ENCODE results near the gene LIMK2.
"Not testable (repeated sequence)": the region's sequence is repeated elsewhere in the genome, so short reads cannot be mapped to it uniquely, and the experiment has no call there.

The LIMK2 gene

DNA sequence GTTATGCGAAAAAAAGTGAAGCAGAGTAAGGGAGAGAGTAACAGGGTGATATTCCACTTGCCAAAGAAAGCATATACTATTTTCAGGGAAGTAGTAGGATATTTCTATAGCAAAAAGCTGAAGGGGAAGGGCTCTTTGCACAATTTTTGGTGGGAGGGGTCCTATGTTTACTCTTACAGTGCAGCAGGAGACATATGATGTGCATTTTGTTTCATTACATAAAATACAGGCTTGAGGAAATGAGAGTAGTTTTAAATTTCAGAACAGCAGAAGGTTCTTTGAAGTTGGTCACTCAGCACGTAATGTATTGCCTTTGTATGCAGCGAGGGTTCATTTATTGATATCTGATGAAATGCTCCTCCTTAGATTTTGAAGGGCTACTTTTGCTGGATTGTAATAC is 83.3 kb downstream of the LIMK2 start:
- DNase-seq, result no peak

DNA sequence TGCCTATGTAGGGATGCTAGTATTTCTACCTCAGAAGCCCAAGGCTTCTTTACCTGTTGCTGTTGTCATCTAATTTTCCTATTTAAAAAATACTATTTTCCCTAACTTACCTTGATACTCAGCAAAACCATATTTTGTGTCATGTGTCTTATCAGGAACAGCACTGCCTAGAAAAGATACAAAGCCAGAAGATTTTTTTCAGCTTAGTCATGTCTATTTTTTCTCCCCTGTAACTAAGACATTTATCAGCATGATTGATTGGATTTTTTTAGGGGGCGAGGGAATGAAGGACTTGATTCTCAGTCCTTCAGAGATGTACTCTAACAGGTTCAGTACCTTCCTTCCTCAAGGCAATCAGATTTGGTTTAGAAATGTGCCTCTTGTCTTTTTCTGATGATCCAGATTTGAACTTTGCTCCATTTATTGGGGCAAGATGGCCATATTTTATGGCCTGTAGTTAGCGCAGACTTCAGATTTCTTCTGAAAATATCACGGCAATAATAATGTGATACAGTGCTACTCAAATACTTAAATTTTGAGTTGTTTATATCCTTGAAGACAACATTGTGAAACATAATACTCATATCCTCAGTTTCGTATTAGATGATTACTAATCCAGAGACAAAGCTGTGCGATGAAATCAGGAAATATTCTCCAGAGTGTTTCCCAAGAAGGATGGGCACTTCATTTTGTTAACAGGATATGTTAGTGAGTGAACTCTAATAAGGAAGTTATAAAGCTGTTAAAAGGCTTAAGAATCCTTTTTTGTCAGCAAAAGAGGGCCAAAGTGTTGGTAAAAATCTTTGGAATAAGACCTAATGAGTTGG is 83.9 kb downstream of the LIMK2 start:
- DNase-seq, result no peak

DNA sequence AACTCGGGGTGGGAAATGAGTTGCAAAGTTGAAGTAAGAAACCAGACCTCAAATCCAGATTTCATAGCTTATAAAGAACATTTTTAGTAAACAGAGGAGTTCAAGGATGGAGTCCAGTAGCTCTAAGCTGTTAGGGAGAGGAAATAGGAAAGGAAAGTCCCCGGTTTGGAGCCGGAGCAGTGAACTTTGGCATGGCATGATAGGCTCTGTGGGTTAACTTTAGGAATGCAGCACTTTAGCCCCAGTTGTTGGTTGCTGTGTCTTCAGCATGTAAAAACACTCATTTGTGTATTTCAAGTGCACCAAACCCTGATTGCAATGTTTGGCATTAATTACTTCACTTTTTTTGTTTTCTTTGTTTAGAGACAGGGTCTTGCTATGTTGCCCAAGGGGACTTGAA is 88.8 kb downstream of the LIMK2 start:
- no peak for DNase-seq

DNA sequence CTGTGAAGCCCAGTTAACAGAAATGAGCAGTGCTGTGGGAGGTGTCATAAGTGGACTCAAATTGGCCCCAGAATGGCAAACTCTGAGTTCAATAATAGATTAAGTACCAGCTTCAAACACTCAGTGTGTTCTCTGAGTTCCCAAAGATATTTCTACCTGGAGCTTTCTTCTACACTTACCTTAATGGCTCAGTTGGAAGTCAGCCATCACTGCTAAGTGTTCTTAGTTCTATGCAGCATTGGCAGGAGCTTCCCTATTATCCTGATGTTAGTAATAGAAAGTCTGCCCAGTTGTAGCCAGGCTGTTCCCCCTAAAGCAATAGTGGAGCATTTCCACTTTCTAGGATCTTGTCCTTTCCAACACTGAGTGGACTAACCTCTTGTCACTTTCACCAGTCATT is 89.9 kb downstream of the LIMK2 start:
- DNase-seq, result no peak

DNA sequence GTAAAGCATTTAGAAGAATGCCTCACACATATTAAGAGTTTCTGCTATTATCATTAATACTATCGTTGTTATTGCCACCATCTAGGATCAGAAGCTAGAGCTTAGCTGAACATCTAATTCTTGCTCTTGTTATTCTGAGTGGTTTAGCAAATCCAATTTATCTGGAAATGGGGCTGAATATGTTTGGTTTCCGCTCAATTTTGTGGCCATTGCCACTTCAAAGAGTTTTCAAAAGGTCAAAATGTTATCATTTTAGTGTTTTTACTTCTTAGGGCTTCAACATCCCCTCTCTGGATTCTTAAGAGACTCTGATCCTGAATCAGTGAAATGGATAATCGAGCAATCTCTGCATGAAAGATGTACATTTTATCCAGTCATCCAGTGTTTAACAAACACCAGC is 90.4 kb downstream of the LIMK2 start:
- no peak for DNase-seq

DNA sequence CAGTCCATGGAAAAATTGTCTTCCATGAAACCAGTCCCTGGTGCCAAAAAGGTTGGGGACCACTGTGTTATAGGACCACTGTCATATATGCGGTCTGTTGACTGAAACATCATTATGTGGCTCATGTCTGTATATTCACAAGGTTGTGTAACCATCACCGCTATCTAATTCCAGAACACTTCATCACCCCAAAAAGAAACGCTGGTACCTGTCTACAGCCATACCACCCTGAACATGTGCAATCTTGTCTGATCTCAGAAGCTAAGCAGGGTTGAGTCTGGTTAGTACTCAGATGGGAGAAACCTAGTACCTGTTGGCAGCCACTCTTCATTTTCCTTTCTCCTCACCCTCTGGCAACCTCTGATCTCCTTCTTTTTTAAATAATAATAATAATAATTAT is 93.1 kb downstream of the LIMK2 start:
- DNase-seq, result no peak

DNA sequence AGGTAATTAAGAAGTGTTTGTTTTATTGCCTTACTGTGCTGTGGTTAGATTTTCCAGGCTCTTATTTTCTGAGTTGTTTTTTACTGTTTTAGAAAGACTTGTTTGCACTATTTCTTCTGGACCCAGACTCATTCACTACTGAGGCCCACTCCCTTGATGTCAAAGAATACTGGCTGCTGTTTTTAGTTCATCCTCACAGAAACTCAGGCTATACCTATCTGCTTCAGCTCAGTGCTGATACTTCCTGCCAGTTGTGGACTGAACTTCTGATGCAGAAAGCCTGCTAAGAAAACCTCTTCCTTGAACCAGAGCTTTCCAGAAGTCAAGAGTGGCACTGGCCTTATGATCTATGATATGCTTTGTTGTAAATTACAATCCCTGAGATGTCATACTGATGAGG is 96.1 kb downstream of the LIMK2 start:
- DNase-seq, result no peak

DNA sequence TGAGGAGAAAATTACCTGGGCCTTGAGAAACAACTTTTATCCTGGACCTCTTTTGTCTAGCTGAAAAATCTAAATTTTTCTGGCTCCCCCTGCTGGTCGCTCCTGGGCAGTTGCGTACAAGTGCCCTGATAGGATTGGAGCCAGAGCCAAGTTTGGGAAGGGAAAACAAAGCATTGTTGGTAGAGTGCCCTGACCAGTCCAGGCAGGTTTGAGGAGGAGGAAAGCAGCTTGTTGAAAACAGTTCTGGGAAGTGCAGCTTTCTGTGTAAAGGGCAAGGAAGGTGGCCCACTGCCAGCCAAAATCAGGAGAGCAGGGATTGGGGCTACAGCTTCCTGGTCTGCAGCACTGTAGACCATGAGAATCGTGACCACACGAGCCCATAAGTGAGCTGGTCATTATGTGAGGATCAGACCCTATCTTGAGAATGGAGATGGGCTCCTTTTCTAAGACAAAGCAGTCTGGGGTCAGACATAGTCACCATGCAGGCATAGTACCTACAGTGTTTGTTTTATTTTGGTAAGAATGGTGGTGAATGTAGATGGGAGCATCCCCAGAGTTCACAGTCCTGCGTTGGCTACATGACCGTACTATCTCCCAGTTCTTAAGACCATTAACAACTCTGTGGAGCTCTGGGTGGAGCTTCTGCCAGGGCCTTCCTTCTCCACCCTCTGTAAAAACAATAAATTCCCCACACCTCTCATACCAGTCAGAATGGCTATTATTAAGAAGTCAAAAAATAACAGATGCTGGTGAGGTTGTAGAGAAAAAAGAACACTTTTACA is 101.5 kb downstream of the LIMK2 start:
- peak; percentile 71 for DNase-seq

DNA sequence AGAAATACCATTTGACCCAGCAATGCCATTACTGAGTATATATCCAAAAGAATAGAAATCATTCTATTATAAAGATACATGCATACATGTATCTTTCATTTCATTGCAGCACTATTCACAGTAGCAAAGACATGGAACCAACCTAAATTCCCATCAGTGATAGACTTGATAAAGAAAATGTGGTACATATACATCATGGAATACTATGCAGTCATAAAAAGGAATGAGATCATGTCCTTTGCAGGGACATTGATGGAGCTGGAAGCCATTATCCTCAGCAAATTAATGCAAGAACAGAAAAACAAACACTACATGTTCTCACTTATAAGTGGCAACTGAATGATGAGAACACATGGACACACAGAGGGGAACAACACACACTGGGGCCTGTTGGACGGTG is 102.1 kb downstream of the LIMK2 start:
- not testable (repeated sequence) for DNase-seq

DNA sequence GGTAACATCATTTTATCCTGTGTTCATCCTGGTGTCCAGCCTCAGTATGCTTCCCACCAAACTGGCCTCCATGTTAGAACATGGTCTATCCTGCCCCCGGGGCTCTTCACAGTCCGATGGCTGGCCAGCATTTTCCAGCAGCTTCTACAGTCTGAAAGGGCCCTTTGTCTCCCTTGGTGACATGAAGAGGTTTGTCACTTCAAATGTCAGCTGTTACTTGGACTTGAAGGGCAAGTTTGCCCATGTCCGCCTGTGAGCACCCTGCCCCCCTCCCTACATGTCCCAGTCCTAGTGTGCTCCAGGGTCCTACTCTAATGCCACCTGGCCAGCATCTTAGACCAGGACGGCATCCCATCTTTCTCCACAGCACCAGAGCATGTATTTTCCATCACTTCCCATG is 109.3 kb downstream of the LIMK2 start:
- no peak for DNase-seq

DNA sequence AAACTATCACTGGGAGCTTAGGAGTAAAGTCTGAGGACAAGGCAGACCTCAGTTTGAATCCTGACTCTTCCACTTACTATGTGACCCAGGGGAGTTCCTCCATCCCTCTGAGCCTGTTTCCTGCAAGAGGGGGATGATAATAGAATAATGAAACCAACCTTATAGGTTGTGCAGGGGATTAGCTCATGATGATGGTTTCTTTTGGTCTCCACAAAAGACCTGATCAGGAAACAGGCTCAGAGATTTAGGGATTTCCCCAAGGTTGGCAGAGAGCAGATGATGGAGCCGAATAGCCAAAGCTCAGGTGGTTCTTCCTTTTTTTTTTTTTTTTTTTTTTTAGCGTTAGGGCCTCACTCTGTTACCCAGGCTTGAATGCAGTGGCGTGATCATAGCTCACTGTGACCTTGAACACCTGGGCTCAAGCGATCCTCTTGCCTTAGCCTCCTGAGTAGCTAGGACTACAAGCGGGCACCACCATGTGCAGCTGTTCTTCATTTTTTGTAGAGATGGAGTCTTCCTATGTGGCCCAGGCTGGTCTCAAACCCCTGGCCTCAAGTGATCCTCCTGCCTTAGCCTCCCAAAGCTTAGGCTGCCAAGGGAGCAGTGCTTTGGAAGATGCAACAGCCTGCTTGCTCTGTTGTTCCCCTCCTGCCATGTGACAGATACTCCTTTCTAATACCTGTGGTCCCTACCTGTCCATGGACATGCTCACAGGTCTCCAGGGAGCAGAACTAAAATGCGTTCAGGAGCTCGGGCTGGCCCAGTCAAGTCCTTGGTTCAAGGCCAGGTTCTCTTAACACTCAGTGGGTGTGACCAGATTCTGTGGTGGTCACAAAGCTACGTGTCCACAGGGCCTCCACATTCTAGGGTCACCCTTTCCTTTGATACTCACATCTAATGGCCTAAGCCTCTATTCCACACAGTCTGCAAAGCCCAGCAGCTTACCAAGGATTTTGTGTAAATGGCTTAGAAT is 111.8 kb downstream of the LIMK2 start:
- no peak for DNase-seq

DNA sequence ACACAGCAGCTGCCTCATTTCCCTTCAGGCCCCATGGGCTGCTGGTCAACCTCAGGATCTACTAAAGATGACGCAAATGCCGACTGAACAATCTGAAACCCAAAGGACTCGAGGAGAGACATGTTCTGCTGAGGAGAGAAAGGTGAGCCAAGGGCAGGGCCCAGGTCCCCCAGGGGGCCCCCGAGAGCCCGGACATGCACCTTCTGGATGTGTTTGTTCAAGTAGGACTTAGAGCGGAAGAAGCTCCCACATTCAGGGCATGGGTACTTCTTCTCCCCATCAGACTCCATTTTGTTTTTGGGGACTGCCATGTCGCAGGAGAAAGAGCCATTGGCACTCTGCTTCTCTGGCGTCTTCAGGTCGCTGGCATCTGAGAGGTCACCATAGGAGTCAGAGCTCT is 114.8 kb downstream of the LIMK2 start:
- no peak for DNase-seq

DNA sequence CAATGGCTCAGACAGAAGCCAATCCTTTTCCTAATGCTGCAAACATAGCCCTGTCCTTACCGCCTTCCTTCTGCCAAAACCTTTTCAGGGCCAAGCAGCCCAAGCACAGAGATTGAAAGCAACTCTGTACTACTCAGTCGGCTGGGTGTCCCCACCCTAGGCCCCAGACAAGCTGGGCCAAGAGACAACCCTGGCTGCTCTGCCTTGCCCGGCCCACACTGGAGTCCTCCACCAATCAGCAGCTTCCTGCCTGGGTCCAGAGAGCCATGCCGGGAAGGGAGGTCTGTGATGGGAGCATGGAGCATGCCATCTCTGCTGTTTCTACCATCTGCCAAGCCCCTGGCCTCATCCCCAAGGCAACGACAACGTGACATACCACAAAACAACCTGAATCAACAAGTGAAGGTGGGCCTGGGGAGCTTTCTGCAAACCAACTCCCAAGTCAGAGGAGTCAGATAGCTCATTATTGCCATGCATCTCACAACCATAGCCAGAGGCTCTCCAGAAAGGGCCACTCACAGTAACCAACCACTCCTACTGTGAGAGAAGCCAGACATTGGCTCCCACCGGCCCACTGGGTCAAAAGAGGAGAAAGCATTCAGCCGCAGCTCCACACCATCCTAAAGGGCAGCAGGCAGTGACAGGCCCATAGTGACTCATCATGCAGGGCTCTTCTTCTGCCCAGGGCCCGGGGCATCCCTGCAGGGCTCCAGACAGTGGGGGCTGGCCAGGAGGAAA is 115.9 kb downstream of the LIMK2 start:
- DNase-seq, result no peak

DNA sequence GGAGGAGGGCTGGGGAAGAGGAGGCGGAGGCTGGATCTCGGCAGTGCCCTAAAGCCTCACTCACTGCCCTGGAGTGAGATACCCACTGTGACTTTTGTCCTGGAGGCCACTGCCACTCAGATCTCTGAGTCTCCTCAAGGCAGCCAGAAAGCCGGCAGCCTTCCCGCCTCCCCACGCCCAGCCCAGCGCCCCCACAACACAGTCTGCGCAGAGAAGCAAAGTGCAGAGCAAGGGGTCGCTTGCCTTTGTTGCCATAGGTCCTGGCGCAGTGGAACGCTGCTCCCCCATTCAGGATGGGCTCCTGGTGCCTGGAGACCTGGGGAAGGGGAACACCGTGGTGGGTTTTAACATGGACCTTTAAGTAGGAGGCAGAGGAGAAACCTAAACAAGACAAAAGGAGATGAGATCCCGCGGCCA is 116.5 kb downstream of the LIMK2 start:
- DNase-seq, result no peak

DNA sequence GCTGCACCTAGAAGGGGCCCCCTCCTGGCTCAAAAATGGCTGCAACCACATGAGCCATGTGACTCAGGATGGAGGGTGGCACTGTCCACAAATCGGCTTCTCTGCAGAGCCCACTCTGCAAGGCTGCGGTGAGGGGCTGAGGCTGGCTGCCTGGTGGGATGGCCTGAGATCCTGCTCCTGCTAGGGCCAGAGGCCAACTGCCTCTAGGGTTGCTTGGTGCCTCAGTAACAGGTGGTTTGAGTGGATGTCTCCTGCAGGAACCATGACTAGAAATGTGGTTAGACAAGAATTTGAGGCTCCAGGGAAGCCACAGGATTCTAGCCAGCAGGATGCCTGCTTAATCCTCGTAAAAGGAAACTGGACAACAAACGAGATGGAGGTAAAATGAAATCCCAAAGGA is 116.9 kb downstream of the LIMK2 start:
- DNase-seq, result no peak
